Right atrium auricular region (tissue), 2 donors: ENCODE data around the gene CILP2. TPM values are rescaled to one million over a fixed set of nuclear protein-coding genes. Genes with fewer than 3 reads are reported as not detected.

Source experiments
- DNase-seq: peaks from one replicate; pipeline ENCODE4 v3.0.0-alpha.2; 2019; ENCODE audit warnings: low spot score
- H3K27ac ChIP-seq, 2 donors: fragments of 200-600 bp; sonication (generic); 1 replicate in 1 of 2; 2 replicates in 1 of 2; pipeline ENCODE4 v1.5.1; 2016 to 2019
- H3K27me3 ChIP-seq, 2 donors: fragments of 200-600 bp; sonication (generic); one replicate each; pipeline versions ENCODE4 v1.5.1 to v1.6.0; 2017 to 2019
- H3K36me3 ChIP-seq: fragments of 200-600 bp; sonication (generic); one replicate; pipeline ENCODE4 v1.5.1; 2016
- H3K4me1 ChIP-seq, 2 donors: fragments of 200-600 bp; sonication (generic); one replicate each; pipeline versions ENCODE4 v1.5.1 to v1.6.0; 2017 to 2019
- H3K4me3 ChIP-seq, 2 donors: fragments of 200-600 bp; sonication (generic); 1 replicate in 1 of 2; 2 replicates in 1 of 2; pipeline ENCODE4 v1.5.1; 2017 to 2019; ENCODE audit warnings: mild to moderate bottlenecking in 1 of 2, moderate library complexity in 1 of 2
- H3K9me3 ChIP-seq, 2 donors: fragments of 200-600 bp; sonication (generic); one replicate each; pipeline ENCODE4 v1.5.1; 2019
- CTCF ChIP-seq, 2 donors: fragments of 200-600 bp; sonication (generic); IDR thresholded peaks; one replicate each; pipeline ENCODE4 v1.5.1; 2019; ENCODE audit warnings: antibody characterized with exemption in 2 of 2
- total RNA-seq, 2 donors: library from RNA; depleted of rRNA; stranded (reverse); fragments of >200 nt; gene quantifications; one replicate each; pipeline ENCODE4 v1.1.0, GENCODE V29; 2016

The CILP2 gene
- total RNA-seq, 2 donors from 2014 or later: 0.19 to 0.24 TPM

GRCh38 chr19:19514215-19514657, 23.8 kb upstream of the CILP2 start:
- H3K27ac ChIP-seq: no peak overlapping the region

GRCh38 chr19:19514881-19515641, 23.0 kb upstream of the CILP2 start, which contains the start of gene TSSK6:
TSS of gene TSSK6 (minus strand) at chr19:19515548. CDS start at chr19:19515427, 121 bp downstream.
- peak within 1 kb of the TSS; percentile 86 to 96 for H3K27ac ChIP-seq
- peak within 1 kb of the TSS; percentile 65 to 75 for H3K4me3 ChIP-seq
- H3K36me3 ChIP-seq: peaks cover 6% of the 10 kb centered on the region
- no peak for DNase-seq
- no peak for TF ChIP-seq CTCF (IDR thresholded peaks at IDR 0.05)
- peaks cover 0 to 42% of the 10 kb centered on the region in 2 donors for H3K4me1 ChIP-seq
- H3K9me3 ChIP-seq: no peaks in the 10 kb centered on the region
- no peaks in the 10 kb centered on the region for H3K27me3 ChIP-seq

More at GRCh38 chr19:19514215-19514657, 23.8 kb upstream of the CILP2 start:
- Histone ChIP-seq H3K27me3 (no peaks in the 10 kb centered on the region), H3K4me3 (peak overlapping the region in 1 of 2 donors; percentile 31), H3K36me3 (no peaks in the 10 kb centered on the region), H3K9me3 (no peaks in the 10 kb centered on the region), H3K4me1 (peaks cover 0 to 38% of the 10 kb centered on the region in 2 donors)
- TF ChIP-seq CTCF (IDR thresholded peaks at IDR 0.05): no peak
- peak; percentile 79 for DNase-seq

GRCh38 chr19:19515642-19516519, 22.2 kb upstream of the CILP2 start, which contains the start of gene NDUFA13:
TSS of gene NDUFA13 (plus strand) at chr19:19516225. CDS start at chr19:19516239, 14 bp downstream.
- no peaks in the 10 kb centered on the region for H3K27me3 ChIP-seq
- TF ChIP-seq CTCF (IDR thresholded peaks at IDR 0.05): no peak
- no peaks in the 10 kb centered on the region for H3K9me3 ChIP-seq
- DNase-seq: peak; percentile 95
- peak within 1 kb of the TSS; percentile 65 to 75 for H3K4me3 ChIP-seq
- H3K4me1 ChIP-seq: peaks cover 0 to 42% of the 10 kb centered on the region in 2 donors
- H3K36me3 ChIP-seq: peaks cover 9% of the 10 kb centered on the region
- H3K27ac ChIP-seq: peak within 1 kb of the TSS; percentile 86 to 96

- DNase-seq: no peak
- Histone ChIP-seq H3K4me1 (peaks cover 0 to 42% of the 10 kb centered on the region in 2 donors), H3K9me3 (no peaks in the 10 kb centered on the region), H3K27ac (no peak overlapping the region), H3K27me3 (no peaks in the 10 kb centered on the region), H3K36me3 (peaks cover 9% of the 10 kb centered on the region), H3K4me3 (peak overlapping the region in 1 of 2 donors; percentile 65)
- no peak for TF ChIP-seq CTCF (IDR thresholded peaks at IDR 0.05)
These were observed 20.8 kb upstream of the CILP2 start for GRCh38 chr19:19517235-19517619.

- no peak overlapping the region for H3K4me3 ChIP-seq
- DNase-seq: no peak
- no peak overlapping the region for H3K27ac ChIP-seq
- H3K4me1 ChIP-seq: peaks cover 0 to 32% of the 10 kb centered on the region in 2 donors
- no peaks in the 10 kb centered on the region for H3K9me3 ChIP-seq
- peaks cover 19% of the 10 kb centered on the region for H3K36me3 ChIP-seq
- no peak for TF ChIP-seq CTCF (IDR thresholded peaks at IDR 0.05)
- no peaks in the 10 kb centered on the region for H3K27me3 ChIP-seq
These were observed 17.1 kb upstream of the CILP2 start for GRCh38 chr19:19520989-19521388.
